HS-5 (cell line): ENCODE results near the gene GPR161.
"Not testable (repeated sequence)": the region's sequence is repeated elsewhere in the genome, so short reads cannot be mapped to it uniquely, and the experiment has no call there.

Experiments
- DNase-seq: peaks from one replicate; pipeline ENCODE4 v3.0.0-alpha.2; 2012; ENCODE audit warnings: low read depth

The GPR161 gene

GRCh38 chr1:168088511-168089325, 48.0 kb downstream of the GPR161 start:
- DNase-seq, result no peak

DNA sequence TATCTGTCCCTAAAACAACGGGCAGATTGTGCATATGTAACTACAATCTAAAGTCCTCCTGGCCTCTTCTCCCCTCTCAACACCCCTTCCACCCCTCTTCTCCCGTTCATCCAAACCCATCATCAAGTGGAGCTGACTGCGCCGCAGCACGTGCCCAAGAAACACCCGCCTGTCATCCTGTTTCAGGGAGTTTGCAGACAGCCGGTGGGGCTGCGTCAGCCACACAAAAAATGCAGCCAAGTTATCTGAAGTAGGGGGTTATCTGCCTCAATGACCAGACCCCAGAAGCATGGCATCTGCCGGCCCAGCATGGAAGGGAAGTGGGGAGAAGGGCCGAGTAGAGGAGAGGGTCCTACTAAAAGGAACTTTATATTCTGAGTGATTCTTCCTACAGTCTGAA, 49.0 kb downstream of the GPR161 start:
- no peak for DNase-seq

DNA sequence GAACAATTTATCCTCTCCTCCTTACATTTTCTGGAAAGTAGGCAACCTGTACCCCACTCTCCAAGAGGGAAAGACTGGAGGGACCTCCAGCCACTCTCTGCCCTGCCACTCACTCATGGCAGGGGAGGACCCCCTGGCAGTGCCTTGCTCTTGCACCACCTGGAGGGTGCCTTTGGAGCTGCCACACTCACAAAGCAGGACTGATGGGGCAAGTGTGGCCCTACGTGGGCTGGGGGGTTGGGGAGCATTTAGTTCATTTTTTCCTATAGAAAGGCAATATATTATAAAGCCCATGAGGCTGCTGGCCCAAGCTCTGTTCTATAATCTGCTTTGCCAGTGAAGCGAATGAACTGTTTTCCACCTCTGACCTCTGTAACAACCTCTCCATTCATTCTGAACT, 50.3 kb downstream of the GPR161 start:
- DNase-seq, result no peak

DNA sequence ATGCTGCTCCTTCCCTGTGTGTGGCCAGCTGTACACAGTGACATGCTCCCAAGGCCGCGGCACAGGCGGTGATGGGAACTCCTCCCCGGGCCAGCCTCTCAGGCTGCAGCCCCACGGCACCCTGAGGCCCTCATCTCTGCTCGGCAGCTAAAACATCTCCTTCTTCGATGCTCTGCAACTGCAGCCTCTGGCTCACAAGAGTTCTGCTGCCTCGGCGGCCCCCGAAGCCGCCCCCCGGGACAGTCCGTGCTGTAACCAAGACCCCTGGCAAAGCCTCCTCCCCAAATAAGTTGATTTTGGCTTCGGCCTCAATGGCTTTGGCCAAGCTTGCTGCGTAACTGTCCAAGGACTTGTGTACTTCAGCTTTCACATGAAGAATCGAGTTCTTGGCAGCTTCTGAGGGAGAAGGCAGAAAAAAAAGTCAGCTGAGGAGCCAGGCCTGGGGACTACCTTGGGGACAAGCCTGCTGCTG, 51.3 kb downstream of the GPR161 start:
- no peak for DNase-seq

DNA sequence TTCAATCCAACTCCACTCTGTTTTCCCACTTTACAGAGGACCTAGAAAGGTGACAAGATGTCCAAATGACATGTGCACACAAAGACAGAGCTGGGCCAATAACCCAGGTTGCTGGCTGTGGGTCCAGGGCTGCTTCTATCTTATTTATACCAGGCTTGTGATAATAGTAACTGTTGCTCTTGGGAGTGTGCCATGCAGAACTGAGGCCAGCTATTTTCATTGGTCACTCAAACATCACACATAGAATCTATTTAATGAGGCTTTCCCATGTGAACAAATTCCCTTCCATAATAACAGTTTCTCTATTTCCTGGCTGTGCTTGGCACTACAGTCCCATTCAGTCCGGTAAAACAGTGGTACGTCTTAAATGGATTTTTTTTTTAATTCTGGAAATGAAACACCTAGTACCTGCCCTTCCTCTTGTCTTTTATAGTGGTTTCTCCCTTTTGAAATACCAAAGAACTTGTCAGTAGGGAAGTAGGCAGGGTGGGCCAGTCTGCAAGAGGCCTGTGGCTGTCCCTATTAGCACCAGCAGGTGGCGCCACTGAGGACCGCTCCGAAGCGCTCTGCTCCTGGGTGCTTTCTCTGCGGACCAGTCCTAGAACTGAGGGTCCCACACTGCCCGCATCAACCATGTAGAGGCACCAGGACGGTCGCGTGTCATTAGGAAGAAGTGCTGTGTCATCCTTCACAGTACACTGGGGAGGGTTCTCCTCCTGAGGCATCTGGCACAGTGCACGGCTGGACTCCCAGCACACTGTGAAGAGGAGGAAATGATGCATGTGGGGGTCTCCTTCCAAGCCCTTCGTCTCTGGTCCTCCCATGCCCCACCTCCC, 52.1 kb downstream of the GPR161 start:
- no peak for DNase-seq

GRCh38 chr1:168083456-168084325, 53.0 kb downstream of the GPR161 start:
- no peak for DNase-seq

GRCh38 chr1:168082008-168082876, 54.5 kb downstream of the GPR161 start:
- peak; percentile 53 for DNase-seq

GRCh38 chr1:168081373-168082007, 55.2 kb downstream of the GPR161 start:
- DNase-seq, result peak; percentile 84

GRCh38 chr1:168079761-168080160, 57.0 kb downstream of the GPR161 start:
- peak; percentile 61 for DNase-seq

- no peak for DNase-seq
These were observed 67.3 kb downstream of the GPR161 start for GRCh38 chr1:168069384-168069783.

- no peak for DNase-seq
These were observed 71.2 kb downstream of the GPR161 start for GRCh38 chr1:168065506-168065905.

DNA sequence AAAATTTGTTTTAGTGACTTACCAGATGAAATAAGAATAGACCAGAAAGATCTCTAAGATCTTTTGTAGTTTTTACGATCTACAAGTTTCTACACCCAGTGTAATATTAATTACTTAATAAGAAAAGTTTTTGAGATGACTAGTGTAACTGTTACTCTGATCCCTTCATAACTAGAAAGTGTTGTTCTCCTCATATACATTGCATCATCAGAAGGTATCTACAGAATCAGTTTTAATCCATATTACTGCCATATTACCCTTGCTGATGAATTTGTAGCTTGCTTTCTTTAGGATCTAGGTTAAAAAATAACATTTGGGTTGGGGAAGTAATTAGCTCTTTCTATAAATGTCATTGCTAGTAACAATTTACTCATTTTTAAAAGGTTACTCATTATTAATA, 72.5 kb downstream of the GPR161 start:
- DNase-seq, result no peak

DNA sequence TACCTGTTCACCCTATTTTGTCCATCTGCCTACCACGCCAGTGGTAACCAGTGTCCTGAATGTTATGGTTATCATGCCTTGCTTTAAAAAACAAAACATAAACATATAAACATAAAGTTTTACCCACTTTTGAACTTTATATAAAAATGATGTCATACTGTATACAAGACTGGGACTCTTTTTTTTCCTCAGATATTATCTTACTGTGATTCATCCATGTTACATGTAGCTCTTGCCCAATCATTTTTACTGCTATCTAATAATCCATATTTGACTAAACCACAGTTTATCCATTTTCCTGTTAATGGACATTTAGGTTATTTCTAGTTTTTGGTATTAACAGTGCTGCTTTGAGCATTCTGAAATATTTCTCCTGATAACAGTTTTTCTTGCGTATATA, 78.8 kb downstream of the GPR161 start:
- no peak for DNase-seq

GRCh38 chr1:168057355-168057754, 79.4 kb downstream of the GPR161 start:
- DNase-seq, result no peak

DNA sequence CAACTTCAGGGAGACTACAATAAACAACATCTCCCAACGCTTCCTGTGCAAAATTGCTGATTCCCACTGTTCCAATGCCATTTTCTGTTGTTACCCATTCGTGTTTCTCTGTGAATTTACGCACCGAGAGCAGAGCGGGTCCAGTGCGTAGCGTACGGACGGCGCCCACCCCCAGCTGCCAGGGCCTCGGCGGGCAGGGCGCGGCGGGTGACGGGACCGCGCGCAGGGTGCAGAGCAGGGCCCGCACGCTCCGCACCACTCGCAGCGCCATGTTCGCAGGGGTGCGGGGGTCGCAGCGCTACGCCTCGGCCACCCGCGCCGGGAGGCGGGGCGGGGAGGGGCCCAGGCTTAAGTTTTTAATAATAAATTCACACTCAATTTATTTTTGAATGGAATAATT, 80.6 kb downstream of the GPR161 start:
- DNase-seq, result not testable (repeated sequence)

- DNase-seq, result no peak
These were observed 82.6 kb downstream of the GPR161 start for GRCh38 chr1:168054117-168054516.

DNA sequence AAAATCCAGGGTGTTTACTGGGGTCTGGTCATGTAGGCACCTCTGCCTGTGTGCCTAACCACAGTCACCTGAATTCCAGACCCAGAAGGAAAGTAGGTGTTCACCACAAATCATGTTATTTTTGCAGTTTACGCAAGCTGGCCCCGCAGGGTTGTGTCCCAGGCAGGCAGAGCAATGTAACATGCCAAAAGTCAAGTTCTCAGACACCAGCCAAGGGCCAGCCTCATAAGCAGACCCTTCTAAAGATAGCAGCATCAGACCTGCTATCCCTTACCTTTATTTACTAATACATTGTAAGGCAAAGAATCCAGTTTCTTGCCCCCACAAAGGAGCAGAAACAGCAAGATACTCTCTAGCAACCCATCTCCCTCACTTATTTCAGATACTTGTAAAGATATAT, 83.0 kb downstream of the GPR161 start:
- no peak for DNase-seq

DNA sequence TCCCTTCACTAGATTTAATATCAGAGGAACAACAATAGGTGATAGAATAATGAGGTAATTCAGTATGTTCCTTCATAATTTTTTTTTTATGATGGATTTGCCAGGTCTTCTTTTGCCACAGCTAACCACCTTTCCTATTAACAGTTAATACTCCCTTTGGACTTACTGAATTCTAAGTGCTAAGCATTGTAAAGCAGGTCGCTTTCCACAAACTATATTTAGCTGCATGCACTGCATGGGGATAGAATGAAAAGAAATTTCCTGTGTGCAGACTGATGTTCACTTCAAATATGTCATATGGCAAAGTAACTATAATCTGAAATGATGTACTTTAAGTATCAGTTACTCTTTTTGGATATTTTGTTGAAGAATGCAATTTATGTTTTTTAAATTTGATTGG, 85.8 kb downstream of the GPR161 start:
- DNase-seq, result no peak

DNA sequence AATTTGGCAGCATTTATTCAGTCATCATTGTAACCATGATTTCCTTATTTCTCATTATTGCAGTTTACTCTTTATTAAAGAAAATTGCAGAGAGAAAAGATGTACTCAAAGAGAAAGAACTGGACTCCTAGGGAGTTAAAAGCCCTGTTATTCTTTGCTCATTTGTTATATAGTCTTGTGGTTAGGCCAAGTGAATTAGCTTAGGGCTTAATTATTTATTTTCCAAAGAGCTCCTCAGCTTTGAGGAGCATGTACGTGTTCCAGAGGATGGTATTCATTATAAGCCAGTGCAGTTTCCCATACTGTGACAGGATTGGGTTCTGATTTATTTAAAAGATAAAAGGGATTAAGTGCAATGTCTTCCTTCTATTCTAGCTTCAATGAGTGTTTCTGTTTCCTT, 86.4 kb downstream of the GPR161 start:
- DNase-seq, result no peak

DNA sequence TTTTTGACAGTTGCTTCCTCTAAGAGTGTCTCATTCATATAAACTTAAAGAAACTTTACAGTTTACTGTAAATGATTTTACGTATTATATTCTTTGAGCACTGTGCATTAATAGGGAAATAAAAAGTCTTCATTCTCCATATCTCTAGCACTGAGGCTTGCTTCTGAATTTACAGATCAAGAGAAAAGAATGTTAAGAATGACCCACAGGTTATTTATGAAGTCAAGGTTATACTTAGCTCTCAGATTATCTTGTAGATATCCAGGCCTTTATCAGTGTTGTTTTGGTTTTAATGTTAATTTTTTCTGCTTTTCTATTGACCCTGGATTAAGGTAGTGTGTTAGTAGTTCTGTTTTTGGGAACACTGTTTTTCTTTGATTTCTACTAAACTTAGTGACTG, 91.4 kb downstream of the GPR161 start:
- no peak for DNase-seq

GRCh38 chr1:168042362-168042761, 94.4 kb downstream of the GPR161 start:
- no peak for DNase-seq
